ENCODE results near the gene SLC38A6.

GRCh38 chr14:60935319-60935718, 45.7 kb upstream of the SLC38A6 start:
- TF ChIP-seq SNAI2 (CRISPR knock-in tag; IDR thresholded peaks at IDR 0.05) (no peak), POU6F1 (CRISPR knock-in tag; IDR thresholded peaks at IDR 0.05; ENCODE audit: borderline replicate concordance, low read depth) (no peak), OSR1 (CRISPR knock-in tag; IDR thresholded peaks at IDR 0.05) (no peak), ESRRG (CRISPR knock-in tag; IDR thresholded peaks at IDR 0.05) (no peak), ZFP3 (CRISPR knock-in tag; IDR thresholded peaks at IDR 0.05) (no peak)

All from SK-N-SH treated with all-trans-retinoic acid at 6 μM for 48 hours (cell line).